Endothelial cell of umbilical vein (primary cell): ENCODE data around the gene RSPH10B2. TPM values are rescaled to one million over a fixed set of nuclear protein-coding genes. Genes with fewer than 3 reads are reported as not detected.
"Not testable (repeated sequence)": the region's sequence is repeated elsewhere in the genome, so short reads cannot be mapped to it uniquely, and the experiment has no call there.

Experiments
- BruUV-seq: library from RNA; stranded (reverse); fragments of 400-500 nt; replicated peaks from 2 replicates; lab custom pipeline; 2021; lab: Mats Ljungman, UMichigan
- CTCF ChIA-PET: fragments of 300-600, 350-600 bp; sonication (Branson Sonifier 250); formaldehyde crosslinking; loops from one replicate; lab custom pipeline; 2021; ENCODE audit warnings: antibody characterized with exemption, inconsistent platforms; lab: Charles Lee
- POLR2A ChIA-PET: fragments of 300-600, 350-600 bp; sonication (Branson Sonifier 250); formaldehyde crosslinking; loops from one replicate; lab custom pipeline; 2021; ENCODE audit warnings: antibody characterized with exemption, inconsistent platforms; lab: Charles Lee
- DNase-seq: peaks from one replicate; pipeline ENCODE4 v3.0.0-alpha.2; 2011; ENCODE audit warnings: low read depth, low spot score
- FAIRE-seq: peaks from 2 replicates; lab custom pipeline; 2011; peaks lifted over from hg19 to GRCh38; lab: Jason Lieb, UNC
- H2AFZ ChIP-seq: 2 replicates; pipeline ENCODE4 v1.6.0; 2012; ENCODE audit warnings: low read depth, low read length, control low read depth, inconsistent platforms
- H3K27ac ChIP-seq: 2 replicates; pipeline ENCODE4 v1.5.1; 2011; ENCODE audit warnings: low read depth, mild to moderate bottlenecking, control low read depth, low read length, moderate library complexity; ENCODE audit not compliant: insufficient read depth
- H3K27me3 ChIP-seq, 2 experiments: 2 replicates each; pipeline versions ENCODE4 v1.6.0 to v1.6.1; 2011; ENCODE audit warnings: low read length in 2 of 2, mixed read lengths in 1 of 2; ENCODE audit not compliant: control insufficient read depth in 2 of 2, insufficient read depth in 2 of 2
- H3K36me3 ChIP-seq, 2 experiments: 2 replicates in 1 of 2; 3 replicates in 1 of 2; pipeline ENCODE4 v1.5.1; 2011; ENCODE audit warnings: low read length in 2 of 2, mild to moderate bottlenecking in 1 of 2, moderate library complexity in 1 of 2; ENCODE audit not compliant: control insufficient read depth in 2 of 2, insufficient read depth in 2 of 2; ENCODE audit errors: extremely low read depth in 1 of 2
- H3K4me1 ChIP-seq: 3 replicates; pipeline ENCODE4 v1.5.1; 2011; ENCODE audit warnings: mild to moderate bottlenecking, low read length; ENCODE audit not compliant: control insufficient read depth, insufficient read depth; ENCODE audit errors: extremely low read depth
- H3K4me2 ChIP-seq: 2 replicates; pipeline ENCODE4 v1.6.1; 2011; ENCODE audit warnings: low read length, control low read depth, mixed read lengths; ENCODE audit not compliant: insufficient read depth
- H3K4me3 ChIP-seq, 3 experiments: fragments of 200-600 bp in 1 of 3; sonication (generic), shearing (Covaris generic) in 1 of 3; replicated peaks in 1 of 3; 2 replicates each; pipeline ENCODE4 v1.5.1; 2011 to 2016; ENCODE audit warnings: control low read depth in 3 of 3, low read length in 3 of 3, mild to moderate bottlenecking in 2 of 3, inconsistent platforms in 1 of 3, low read depth in 1 of 3, moderate library complexity in 1 of 3; ENCODE audit not compliant: insufficient read depth in 1 of 3
- H3K79me2 ChIP-seq: 2 replicates; pipeline ENCODE4 v1.6.0; 2012; ENCODE audit warnings: low read length, inconsistent platforms; ENCODE audit not compliant: control insufficient read depth, insufficient read depth
- H3K9ac ChIP-seq: replicated peaks from 2 replicates; pipeline ENCODE3; 2011; ENCODE audit warnings: low read length, control low read depth; ENCODE audit not compliant: insufficient read depth; ENCODE audit errors: extremely low read depth
- H3K9me1 ChIP-seq: replicated peaks from 3 replicates; pipeline ENCODE4 v1.6.0; 2011; ENCODE audit warnings: mild to moderate bottlenecking, low read length; ENCODE audit not compliant: control insufficient read depth, insufficient read depth; ENCODE audit errors: extremely low read depth
- H3K9me3 ChIP-seq: replicated peaks from 2 replicates; pipeline ENCODE4 v1.5.1; 2012; ENCODE audit warnings: low read length, inconsistent platforms; ENCODE audit not compliant: control insufficient read depth, insufficient read depth
- H4K20me1 ChIP-seq: replicated peaks from 2 replicates; pipeline ENCODE3; 2011; ENCODE audit warnings: mild to moderate bottlenecking, low read length; ENCODE audit not compliant: control insufficient read depth, insufficient read depth; ENCODE audit errors: extremely low read depth
- dilution Hi-C: fragments of 300-500 bp; cut with MboI; formaldehyde crosslinking; loops from one replicate; pipeline ENCODE4 v1.15.0; 2019; ENCODE audit warnings: low sequenced_read_pairs; ENCODE audit not compliant: extremely low pct_ligation_motif_present
- intact Hi-C: fragments of 100-400 bp; cut with micrococcal nuclease; formaldehyde crosslinking; loops from one replicate; pipeline ENCODE4 v1.10.0; 2022
- polyA plus RNA-seq, 4 experiments: library from polyadenylated mRNA; depleted of rRNA in 3 of 4; stranded (reverse) in 3 of 4; unstranded in 1 of 4; fragments of >200 nt; gene quantifications; 2 replicates each; pipeline versions ENCODE4 v1.2.1 to v1.2.3, GENCODE V29; 2011 to 2012; ENCODE audit warnings: missing spikeins in 1 of 4
- total RNA-seq: library from RNA; stranded (reverse); gene quantifications from 2 replicates; pipeline ENCODE4 v1.2.3, GENCODE V29; 2021

Gene RSPH10B2
- total and polyA plus RNA-seq, 2 donors (not counting 3 experiments of a cell fraction or from before 2014, with no cell fraction given): not detected

DNA sequence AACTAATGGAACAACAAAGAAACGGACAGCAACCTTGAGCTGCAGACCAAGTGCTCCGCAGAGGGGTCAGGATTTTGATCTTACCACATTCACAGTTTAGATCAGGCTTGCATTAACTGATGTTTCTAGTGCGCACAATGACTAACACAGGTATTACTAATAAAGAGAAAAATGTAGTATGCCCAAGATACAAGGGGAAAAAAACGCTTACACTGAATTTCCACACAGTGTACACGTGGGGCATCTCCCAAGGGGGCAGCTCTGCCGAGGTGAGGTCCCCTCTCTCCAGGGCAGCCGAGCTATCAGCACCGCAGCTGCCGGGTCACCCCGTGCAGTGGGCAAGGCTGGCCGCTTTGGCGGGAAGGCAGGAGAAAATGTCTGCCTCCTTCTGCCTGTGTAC lies 46.0 kb downstream of the RSPH10B2 start:
- H2AFZ ChIP-seq, dilution Hi-C loops, H3K9ac ChIP-seq, H3K27me3 ChIP-seq, POLR2A ChIA-PET, H3K4me1 ChIP-seq, intact Hi-C loops, DNase-seq, H3K36me3 ChIP-seq, H3K79me2 ChIP-seq, H3K9me1 ChIP-seq, FAIRE-seq, BruUV-seq, H3K27ac ChIP-seq, H3K9me3 ChIP-seq, CTCF ChIA-PET, H4K20me1 ChIP-seq, H3K4me3 ChIP-seq, H3K4me2 ChIP-seq: not testable (repeated sequence)

DNA sequence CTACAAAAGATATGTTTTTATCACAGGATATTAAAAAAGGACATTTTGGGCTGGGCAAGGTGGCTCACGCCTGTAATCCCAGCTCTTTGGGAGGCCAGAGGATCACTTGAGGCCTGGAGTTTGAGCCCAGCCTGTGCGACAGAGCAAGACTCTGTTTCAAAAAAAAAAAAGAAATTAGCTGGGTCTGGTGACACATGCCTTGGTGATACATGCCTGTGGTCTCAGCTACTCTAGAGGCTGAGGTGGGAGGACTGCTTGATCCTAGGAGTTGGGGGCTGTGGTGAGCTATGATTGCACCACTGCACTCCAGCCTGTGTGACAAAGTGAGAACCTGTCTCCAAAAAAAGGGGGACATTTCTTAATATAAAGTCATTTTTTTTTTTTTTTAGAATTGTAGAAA lies 46.4 kb downstream of the RSPH10B2 start:
- intact Hi-C loops, FAIRE-seq, H3K36me3 ChIP-seq, dilution Hi-C loops, H3K4me3 ChIP-seq, H3K9me1 ChIP-seq, H3K27ac ChIP-seq, H3K4me1 ChIP-seq, H3K9ac ChIP-seq, H3K27me3 ChIP-seq, DNase-seq, H2AFZ ChIP-seq, H3K79me2 ChIP-seq, H4K20me1 ChIP-seq, CTCF ChIA-PET, H3K9me3 ChIP-seq, H3K4me2 ChIP-seq, POLR2A ChIA-PET, BruUV-seq: not testable (repeated sequence)

DNA sequence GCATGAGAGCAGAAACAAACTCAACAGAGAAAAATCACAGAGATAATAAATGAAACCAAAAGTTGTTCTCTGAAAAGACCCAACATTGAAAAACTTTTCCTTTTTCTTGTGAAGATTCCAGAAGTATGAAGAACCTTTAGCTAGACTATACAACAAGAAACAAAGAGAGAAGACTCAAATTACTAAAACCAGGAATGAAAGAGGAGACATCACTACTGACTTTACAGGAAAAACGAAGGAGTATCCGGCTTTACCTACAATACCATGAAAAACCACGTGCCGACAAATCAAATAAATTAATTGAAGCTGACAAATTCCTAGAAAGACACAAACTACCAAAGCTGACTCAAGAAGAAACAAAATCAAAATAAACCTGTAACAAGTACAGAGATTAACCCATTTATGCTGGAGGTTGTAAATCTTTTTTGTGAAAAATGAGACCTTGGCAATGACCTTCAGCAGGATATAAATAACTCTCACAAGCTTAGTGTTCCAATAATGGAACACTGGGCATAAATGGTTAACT lies 53.6 kb downstream of the RSPH10B2 start:
- BruUV-seq, H3K4me2 ChIP-seq, dilution Hi-C loops, H3K27me3 ChIP-seq, H3K9ac ChIP-seq, POLR2A ChIA-PET, H3K9me1 ChIP-seq, DNase-seq, H3K36me3 ChIP-seq, H3K4me1 ChIP-seq, CTCF ChIA-PET, H3K27ac ChIP-seq, intact Hi-C loops, H3K9me3 ChIP-seq, H3K79me2 ChIP-seq, H2AFZ ChIP-seq, H3K4me3 ChIP-seq, H4K20me1 ChIP-seq: not testable (repeated sequence)
- FAIRE-seq: peak; percentile 80

DNA sequence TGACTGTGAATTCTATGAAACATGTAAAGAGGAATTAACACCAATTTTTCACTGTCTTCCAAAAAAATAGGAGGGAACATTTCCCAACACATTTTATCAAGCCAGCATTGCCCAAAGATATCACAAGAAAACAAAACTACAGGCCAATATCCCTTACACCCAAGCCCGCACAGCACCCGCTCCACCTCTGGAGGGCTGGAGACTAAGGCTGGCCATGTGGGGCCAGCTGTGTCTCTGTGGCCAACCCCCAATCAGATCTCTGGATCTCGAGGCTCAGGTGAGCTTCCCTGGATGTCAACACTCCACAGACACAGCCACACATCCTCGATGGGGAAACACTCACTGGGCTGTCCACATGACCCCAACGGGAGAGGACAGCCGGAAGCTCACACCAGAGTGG lies 54.1 kb downstream of the RSPH10B2 start:
- H3K4me2 ChIP-seq, H3K4me1 ChIP-seq, BruUV-seq, POLR2A ChIA-PET, DNase-seq, H4K20me1 ChIP-seq, FAIRE-seq, CTCF ChIA-PET, H3K9me3 ChIP-seq, intact Hi-C loops, dilution Hi-C loops, H3K9me1 ChIP-seq, H3K27me3 ChIP-seq, H3K4me3 ChIP-seq, H2AFZ ChIP-seq, H3K36me3 ChIP-seq, H3K9ac ChIP-seq, H3K79me2 ChIP-seq, H3K27ac ChIP-seq: not testable (repeated sequence)
